Left lung (tissue), 10 donors: ENCODE data around the gene ANKRD12. TPM values are rescaled to one million over a fixed set of nuclear protein-coding genes. Genes with fewer than 3 reads are reported as not detected.

ENCODE experiments used
- ATAC-seq: fragments of 200-7000 bp; cut with Tn5 transposase; one replicate; pipeline ENCODE4 v1.9.1; 2020; ENCODE audit warnings: moderate library complexity
- DNase-seq, 4 donors: peaks; one replicate each; pipeline ENCODE4 v3.0.0-alpha.2; 2013 to 2020
- H3K27ac ChIP-seq, 2 donors: fragments of 200-600 bp; sonication (generic) in 1 of 2; one replicate each; pipeline versions ENCODE4 v1.5.0 to v1.8.0; 2020 to 2021
- H3K27me3 ChIP-seq, 2 donors: fragments of 200-600 bp; sonication (generic) in 1 of 2; one replicate each; pipeline versions ENCODE4 v1.5.0 to v1.8.0; 2020 to 2021
- H3K36me3 ChIP-seq, 2 donors: fragments of 200-600 bp; sonication (generic) in 1 of 2; one replicate each; pipeline versions ENCODE4 v1.5.0 to v1.8.0; 2020 to 2021
- H3K4me1 ChIP-seq, 2 donors: fragments of 200-600 bp; one replicate each; pipeline ENCODE4 v1.8.0; 2021
- H3K4me3 ChIP-seq, 2 donors: fragments of 200-600 bp; sonication (generic) in 1 of 2; one replicate each; pipeline versions ENCODE4 v1.5.0 to v1.8.0; 2020 to 2021; ENCODE audit warnings: mild to moderate bottlenecking in 1 of 2
- H3K9me3 ChIP-seq, 2 donors: fragments of 200-600 bp; sonication (generic) in 1 of 2; one replicate each; pipeline versions ENCODE4 v1.5.0 to v1.8.0; 2020 to 2021
- intact Hi-C, 2 donors: fragments of 100-400 bp; cut with DNase I; formaldehyde crosslinking; loops; one replicate each; pipeline versions ENCODE4 v1.11.2 to v1.14.2; 2022
- polyA plus RNA-seq, 6 donors: library from polyadenylated mRNA; unstranded; fragments of 120-200 nt; gene quantifications; one replicate each; pipeline ENCODE4 v1.2.1, GENCODE V29; 2013; ENCODE audit not compliant: insufficient read length in 6 of 6
- total RNA-seq, 2 donors: library from RNA; stranded (reverse); fragmentation: NEBNext Ultra II Directional; extraction: Animal tissue kit (Norgen Biotek cat#: 25700); gene quantifications; one replicate each; pipeline ENCODE4 v1.2.1, GENCODE V29; 2021
- TF ChIP-seq, protein P1 (sequence below), 2 donors: fragments of 200-600 bp; sonication (generic) in 1 of 2; IDR thresholded peaks; one replicate each; pipeline versions ENCODE4 v1.5.0 to v1.8.0; 2021; ENCODE audit warnings: antibody characterized with exemption in 2 of 2
- donor health status: DM: no; HTN: yes; CAD: no.
- donor health status: DM: no; HTN: no; CAD: no.

Gene ANKRD12
- total and polyA plus RNA-seq, 8 donors = 20.0 to 64.3 (median 31.4) TPM

DNA sequence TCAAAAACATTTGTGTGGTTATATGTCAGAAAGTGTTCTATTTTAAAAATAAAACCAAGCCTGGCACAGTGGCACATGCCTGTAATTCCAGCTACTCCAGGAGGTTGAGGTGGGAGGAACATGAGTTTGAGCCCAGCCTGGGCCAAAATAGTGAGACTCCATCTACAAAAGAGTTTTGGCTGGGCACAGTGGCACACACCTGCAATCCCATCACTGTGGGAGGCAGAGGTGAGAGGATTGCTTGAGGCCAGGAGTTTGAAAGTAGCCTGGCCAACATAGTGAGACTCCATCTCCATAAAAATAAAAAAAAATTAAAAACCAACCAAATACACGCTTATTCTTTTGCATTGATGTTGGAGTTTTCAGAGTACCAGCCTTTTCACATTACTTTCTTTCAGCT lies 9.6 kb downstream of the ANKRD12 start:
- H3K4me1 ChIP-seq = peaks cover 17 to 100% of the 10 kb centered on the region in 2 donors
- H3K27ac ChIP-seq = peak overlapping the region in 1 of 2 donors; percentile 71
- H3K36me3 ChIP-seq = no peaks in the 10 kb centered on the region
- ATAC-seq = no peak
- intact Hi-C loops = loop anchor here in 1 of 2 donors (10.0 kb wide), 1 partner anchor 61 kb away; no protein-coding TSS in a partner anchor
- no peak for DNase-seq
- no peaks in the 10 kb centered on the region for H3K9me3 ChIP-seq
- no peak overlapping the region for H3K4me3 ChIP-seq
- H3K27me3 ChIP-seq = no peaks in the 10 kb centered on the region
- TF ChIP-seq, protein P1, sequence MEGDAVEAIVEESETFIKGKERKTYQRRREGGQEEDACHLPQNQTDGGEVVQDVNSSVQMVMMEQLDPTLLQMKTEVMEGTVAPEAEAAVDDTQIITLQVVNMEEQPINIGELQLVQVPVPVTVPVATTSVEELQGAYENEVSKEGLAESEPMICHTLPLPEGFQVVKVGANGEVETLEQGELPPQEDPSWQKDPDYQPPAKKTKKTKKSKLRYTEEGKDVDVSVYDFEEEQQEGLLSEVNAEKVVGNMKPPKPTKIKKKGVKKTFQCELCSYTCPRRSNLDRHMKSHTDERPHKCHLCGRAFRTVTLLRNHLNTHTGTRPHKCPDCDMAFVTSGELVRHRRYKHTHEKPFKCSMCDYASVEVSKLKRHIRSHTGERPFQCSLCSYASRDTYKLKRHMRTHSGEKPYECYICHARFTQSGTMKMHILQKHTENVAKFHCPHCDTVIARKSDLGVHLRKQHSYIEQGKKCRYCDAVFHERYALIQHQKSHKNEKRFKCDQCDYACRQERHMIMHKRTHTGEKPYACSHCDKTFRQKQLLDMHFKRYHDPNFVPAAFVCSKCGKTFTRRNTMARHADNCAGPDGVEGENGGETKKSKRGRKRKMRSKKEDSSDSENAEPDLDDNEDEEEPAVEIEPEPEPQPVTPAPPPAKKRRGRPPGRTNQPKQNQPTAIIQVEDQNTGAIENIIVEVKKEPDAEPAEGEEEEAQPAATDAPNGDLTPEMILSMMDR (IDR thresholded peaks at IDR 0.05) = no peak

DNA sequence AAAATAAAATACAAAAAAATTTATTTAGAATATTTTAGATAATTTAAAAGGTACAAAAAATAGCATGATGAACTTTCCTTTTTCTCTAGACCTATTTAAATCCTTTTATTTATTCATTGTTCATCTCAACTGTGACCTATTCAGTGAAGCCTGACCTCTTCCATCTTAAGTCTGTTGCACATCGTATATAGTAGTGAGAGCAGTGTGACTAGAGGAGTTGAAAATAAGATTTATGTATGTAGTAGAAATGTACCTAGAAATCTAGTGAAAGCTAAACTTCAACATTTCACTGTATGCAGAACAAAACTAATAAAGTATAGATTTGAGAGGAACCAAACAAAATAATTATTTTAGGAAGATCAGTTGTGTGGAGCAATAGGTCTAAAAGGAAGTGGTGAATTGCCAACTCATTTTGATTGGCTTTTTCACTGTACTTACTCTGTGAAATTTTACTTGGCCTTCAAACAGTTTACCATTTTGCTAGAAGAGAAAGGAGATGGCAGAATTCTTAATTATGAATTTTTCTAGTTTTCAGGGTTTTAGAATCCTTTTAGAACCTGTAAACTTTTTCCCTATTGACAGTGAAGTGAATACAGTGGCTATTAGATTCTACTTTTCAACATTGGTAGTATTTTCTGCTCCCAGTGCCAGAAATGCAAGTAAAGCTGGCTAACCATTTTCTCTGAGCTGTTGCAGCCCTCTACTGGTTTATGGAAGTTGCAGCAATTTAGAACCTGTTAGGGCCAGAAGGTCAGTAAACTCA lies 11.0 kb downstream of the ANKRD12 start:
- intact Hi-C loops = loop anchor here in 1 of 2 donors (10.0 kb wide), 1 partner anchor 63 kb away; no protein-coding TSS in a partner anchor
- TF ChIP-seq, protein P1 (IDR thresholded peaks at IDR 0.05) = peak; percentile 49 to 60
- Histone ChIP-seq H3K27me3 (no peaks in the 10 kb centered on the region), H3K4me3 (no peak overlapping the region), H3K9me3 (no peaks in the 10 kb centered on the region), H3K36me3 (no peaks in the 10 kb centered on the region), H3K27ac (peak overlapping the region; percentile 20 to 71), H3K4me1 (peaks cover 13 to 100% of the 10 kb centered on the region in 2 donors)
- DNase-seq = peak in 2 of 4 donors; percentile 38 to 73
- peak; percentile 95 for ATAC-seq

DNA sequence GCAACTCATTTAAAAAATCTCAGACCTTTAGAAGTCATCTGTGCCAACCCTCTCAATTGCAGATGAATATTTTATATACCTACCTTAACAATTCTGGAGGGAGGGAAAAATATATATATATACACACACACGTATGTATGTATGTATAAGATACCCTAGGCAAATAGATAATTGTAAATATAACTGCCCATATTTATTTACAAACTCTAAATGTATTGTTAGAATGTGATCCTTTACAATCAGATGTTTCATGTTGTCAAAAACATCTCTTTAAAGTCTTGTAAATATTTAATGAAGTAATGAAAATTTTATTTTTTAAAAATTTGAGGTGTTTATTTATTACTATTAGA lies 11.6 kb downstream of the ANKRD12 start:
- ATAC-seq (no peak), DNase-seq (no peak)
- Histone ChIP-seq H3K36me3 (no peaks in the 10 kb centered on the region), H3K27me3 (no peaks in the 10 kb centered on the region), H3K4me3 (no peak overlapping the region), H3K27ac (peak overlapping the region; percentile 20 to 71), H3K4me1 (peaks cover 13 to 100% of the 10 kb centered on the region in 2 donors), H3K9me3 (no peaks in the 10 kb centered on the region)
- TF ChIP-seq, protein P1 (IDR thresholded peaks at IDR 0.05) = no peak
- intact Hi-C loops = loop anchor here in 1 of 2 donors (10.0 kb wide), 1 partner anchor 63 kb away; no protein-coding TSS in a partner anchor

DNA sequence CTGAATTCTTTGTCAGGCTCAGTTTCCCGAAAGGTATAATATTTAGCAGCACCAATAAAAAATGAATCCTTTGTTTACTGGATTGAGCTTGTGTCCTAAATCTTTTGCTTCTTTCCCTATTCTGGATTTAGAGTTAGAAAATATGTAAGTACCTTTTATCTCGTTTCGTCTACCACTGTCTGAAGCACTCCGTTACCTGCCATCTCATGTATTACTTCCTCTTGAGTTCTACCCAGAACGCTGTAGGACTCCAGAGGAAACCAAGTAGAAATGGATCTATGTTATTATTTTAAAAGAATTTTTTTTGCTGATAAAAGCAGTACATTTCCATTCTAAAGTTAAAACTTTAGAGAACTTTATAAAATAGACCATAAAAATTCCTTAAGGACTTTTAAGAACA lies 13.5 kb downstream of the ANKRD12 start:
- no peak overlapping the region for H3K27ac ChIP-seq
- no peaks in the 10 kb centered on the region for H3K36me3 ChIP-seq
- no peaks in the 10 kb centered on the region for H3K9me3 ChIP-seq
- DNase-seq = no peak
- H3K4me1 ChIP-seq = peaks cover 13 to 96% of the 10 kb centered on the region in 2 donors
- no peak overlapping the region for H3K4me3 ChIP-seq
- no peaks in the 10 kb centered on the region for H3K27me3 ChIP-seq
- ATAC-seq = no peak
- TF ChIP-seq, protein P1 (IDR thresholded peaks at IDR 0.05) = no peak
- intact Hi-C loops = no loop called here

DNA sequence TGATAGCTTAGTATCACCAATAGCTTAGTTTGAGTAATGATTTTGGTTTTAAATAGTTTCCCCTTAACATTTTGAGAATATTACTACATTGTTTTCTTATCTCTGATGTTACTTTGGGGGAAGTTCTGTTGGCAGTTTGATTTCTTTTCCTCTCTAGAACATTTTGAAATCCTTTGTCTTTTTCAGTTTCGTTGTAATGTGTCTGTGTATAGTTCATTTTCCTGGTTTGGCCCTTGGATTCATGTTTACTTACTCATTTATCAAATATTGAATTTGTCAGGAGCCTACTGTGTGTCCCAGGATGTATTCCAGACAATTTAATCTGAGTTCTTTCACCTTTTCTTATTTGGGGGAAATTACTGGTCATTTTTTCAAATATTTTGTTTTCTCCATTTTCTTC lies 16.7 kb downstream of the ANKRD12 start:
- peaks cover 2 to 80% of the 10 kb centered on the region in 2 donors for H3K4me1 ChIP-seq
- intact Hi-C loops = no loop called here
- peak overlapping the region in 1 of 2 donors; percentile 56 for H3K27ac ChIP-seq
- TF ChIP-seq, protein P1 (IDR thresholded peaks at IDR 0.05) = no peak
- H3K4me3 ChIP-seq = no peak overlapping the region
- no peaks in the 10 kb centered on the region for H3K9me3 ChIP-seq
- no peaks in the 10 kb centered on the region for H3K27me3 ChIP-seq
- ATAC-seq (no peak), DNase-seq (no peak)
- H3K36me3 ChIP-seq = no peaks in the 10 kb centered on the region
